Panc1 (cell line): Measurements from ENCODE around the gene SDR39U1.
"Not testable (repeated sequence)": the region's sequence is repeated elsewhere in the genome, so short reads cannot be mapped to it uniquely, and the experiment has no call there.

Experiments
- POLR2AphosphoS5 ChIP-seq: IDR thresholded peaks from 2 replicates; pipeline ENCODE4 v1.6.1; 2012; ENCODE audit warnings: mild to moderate bottlenecking, low read depth, low read length, moderate library complexity
- SIN3A ChIP-seq: IDR thresholded peaks from 2 replicates; pipeline ENCODE4 v1.6.1; 2012; ENCODE audit warnings: low read depth, mild to moderate bottlenecking, low read length, moderate library complexity, borderline replicate concordance; ENCODE audit not compliant: insufficient read depth
- TF ChIP-seq, protein P1 (sequence below): fragments of 450-650 bp; IDR thresholded peaks from 2 replicates; pipeline ENCODE4 v1.5.1; 2017; ENCODE audit warnings: mild to moderate bottlenecking

DNA sequence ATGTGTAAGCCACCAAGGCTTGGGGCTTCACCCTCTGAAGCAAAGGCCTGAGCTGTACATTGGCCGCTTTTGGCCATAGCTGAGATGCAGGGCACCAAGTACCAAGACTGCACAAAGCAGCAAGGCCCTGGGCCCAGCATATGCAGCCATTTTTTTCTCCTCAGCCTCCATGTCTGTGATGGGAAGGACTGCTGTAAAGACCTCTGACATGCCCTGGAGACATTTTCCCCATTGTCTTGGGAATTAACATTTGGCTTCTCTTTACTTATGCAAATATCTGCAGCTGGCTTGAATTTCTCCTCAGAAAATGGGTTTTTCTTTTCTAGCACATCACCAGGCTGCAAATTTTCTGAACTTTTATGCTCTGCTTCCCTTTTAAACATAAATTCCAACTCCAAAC lies 37.4 kb upstream of the SDR39U1 start:
- TF ChIP-seq, protein P1, sequence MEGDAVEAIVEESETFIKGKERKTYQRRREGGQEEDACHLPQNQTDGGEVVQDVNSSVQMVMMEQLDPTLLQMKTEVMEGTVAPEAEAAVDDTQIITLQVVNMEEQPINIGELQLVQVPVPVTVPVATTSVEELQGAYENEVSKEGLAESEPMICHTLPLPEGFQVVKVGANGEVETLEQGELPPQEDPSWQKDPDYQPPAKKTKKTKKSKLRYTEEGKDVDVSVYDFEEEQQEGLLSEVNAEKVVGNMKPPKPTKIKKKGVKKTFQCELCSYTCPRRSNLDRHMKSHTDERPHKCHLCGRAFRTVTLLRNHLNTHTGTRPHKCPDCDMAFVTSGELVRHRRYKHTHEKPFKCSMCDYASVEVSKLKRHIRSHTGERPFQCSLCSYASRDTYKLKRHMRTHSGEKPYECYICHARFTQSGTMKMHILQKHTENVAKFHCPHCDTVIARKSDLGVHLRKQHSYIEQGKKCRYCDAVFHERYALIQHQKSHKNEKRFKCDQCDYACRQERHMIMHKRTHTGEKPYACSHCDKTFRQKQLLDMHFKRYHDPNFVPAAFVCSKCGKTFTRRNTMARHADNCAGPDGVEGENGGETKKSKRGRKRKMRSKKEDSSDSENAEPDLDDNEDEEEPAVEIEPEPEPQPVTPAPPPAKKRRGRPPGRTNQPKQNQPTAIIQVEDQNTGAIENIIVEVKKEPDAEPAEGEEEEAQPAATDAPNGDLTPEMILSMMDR = not testable (repeated sequence)
- TF ChIP-seq SIN3A, POLR2AphosphoS5: not testable (repeated sequence)
